Measurements from ENCODE around the gene PTPRE.

Gene PTPRE

DNA sequence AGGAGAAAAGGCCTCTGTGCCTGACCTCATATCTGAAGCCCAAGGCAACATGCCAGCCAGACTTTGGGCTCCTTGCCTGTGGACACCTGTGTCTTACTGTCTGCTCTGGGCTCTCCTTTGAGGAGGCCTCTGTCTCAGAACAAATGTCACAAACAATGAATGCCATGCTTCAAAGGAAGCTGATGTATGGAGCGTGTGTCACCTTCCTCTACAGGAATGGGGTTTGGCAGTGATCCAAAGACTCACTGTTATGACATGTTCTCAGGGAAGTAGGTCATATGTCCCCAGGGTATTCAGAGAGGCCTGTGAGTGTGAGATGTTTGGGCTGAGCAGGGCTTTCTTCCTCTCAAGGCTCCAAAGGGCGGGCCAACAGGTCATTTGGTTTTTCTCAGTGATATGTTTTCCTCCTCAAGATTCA is 38.4 kb downstream of the PTPRE start (continued):
- TF ChIP-seq, protein P1, sequence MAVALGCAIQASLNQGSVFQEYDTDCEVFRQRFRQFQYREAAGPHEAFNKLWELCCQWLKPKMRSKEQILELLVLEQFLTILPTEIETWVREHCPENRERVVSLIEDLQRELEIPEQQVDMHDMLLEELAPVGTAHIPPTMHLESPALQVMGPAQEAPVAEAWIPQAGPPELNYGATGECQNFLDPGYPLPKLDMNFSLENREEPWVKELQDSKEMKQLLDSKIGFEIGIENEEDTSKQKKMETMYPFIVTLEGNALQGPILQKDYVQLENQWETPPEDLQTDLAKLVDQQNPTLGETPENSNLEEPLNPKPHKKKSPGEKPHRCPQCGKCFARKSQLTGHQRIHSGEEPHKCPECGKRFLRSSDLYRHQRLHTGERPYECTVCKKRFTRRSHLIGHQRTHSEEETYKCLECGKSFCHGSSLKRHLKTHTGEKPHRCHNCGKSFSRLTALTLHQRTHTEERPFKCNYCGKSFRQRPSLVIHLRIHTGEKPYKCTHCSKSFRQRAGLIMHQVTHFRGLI (tag by site-specific recombination; IDR thresholded peaks at IDR 0.05) = peak; percentile 55; the same call in 1 of the 2 replicates
- TF ChIP-seq ZNF398 (tag by site-specific recombination; IDR thresholded peaks at IDR 0.05) (no peak), ZNF132 (tag by site-specific recombination; IDR thresholded peaks at IDR 0.05; ENCODE audit: borderline replicate concordance) (no peak)

DNA sequence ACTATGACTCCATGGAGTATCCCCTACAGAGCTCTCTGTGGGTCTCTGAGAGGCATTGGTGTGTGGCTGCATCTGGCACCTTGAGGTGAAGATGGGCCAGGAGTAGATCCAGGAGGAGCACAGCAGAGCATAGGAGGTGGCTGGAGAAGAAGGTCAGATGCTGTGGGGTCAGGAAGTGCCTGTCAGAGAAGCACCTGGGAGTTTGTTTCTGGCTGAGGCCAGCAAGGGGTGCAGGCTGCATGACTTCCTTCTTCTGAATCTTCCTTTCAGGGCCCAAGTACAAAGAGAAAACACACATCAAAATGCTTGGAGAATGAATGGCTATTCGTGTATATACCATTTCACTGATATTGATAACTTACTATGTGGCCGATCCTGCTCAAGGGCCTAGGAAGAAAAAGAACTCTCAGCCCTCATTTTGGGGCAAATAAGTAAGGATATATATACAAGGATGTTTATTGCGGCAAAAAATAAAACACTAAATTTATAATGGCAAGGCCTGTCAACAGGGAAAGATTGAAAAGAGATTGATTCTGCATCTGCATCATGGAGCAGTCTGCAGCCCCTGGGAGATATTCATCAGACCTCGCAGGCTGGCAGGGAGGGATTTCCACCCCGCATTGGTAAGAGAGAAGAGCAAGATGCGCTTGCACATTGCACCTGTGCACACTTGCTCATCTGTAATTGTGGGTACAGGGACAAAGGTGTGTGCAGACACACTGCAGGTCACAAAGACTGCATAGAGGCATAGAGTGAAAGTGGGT is 39.2 kb downstream of the PTPRE start:
- Histone ChIP-seq H3K36me3 (ENCODE audit: control insufficient read depth in 2 of 2, insufficient read depth in 1 of 2, low read length in 2 of 2) (no peaks in the 10 kb centered on the region), H3K9me3 (ENCODE audit: control insufficient read depth, insufficient read depth, low read depth, low read length) (no peaks in the 10 kb centered on the region), H3K4me1 (ENCODE audit: control insufficient read depth, insufficient read depth, low read length) (no peaks in the 10 kb centered on the region; the same call in 1 of the 2 replicates), H3K4me3 (ENCODE audit: low read depth, low read length) (no peak overlapping the region), H3K27ac (ENCODE audit: extremely low read depth, low read depth, low read length) (no peak overlapping the region)
- TF ChIP-seq ZNF544 (tag by site-specific recombination; IDR thresholded peaks at IDR 0.05) (no peak), ZNF138 (tag by site-specific recombination; IDR thresholded peaks at IDR 0.05; ENCODE audit: borderline replicate concordance) (no peak), ZSCAN18 (tag by site-specific recombination; IDR thresholded peaks at IDR 0.05) (no peak), ZNF558 (tag by site-specific recombination; IDR thresholded peaks at IDR 0.05) (no peak), ZNF266 (tag by site-specific recombination; IDR thresholded peaks at IDR 0.05; ENCODE audit: low read depth) (no peak), ZNF48 (tag by site-specific recombination; IDR thresholded peaks at IDR 0.05) (no peak), ZXDB (tag by site-specific recombination; IDR thresholded peaks at IDR 0.05) (no peak), ZNF670 (tag by site-specific recombination; IDR thresholded peaks at IDR 0.05; ENCODE audit: low read depth) (no peak), ZNF239 (tag by site-specific recombination; IDR thresholded peaks at IDR 0.05) (no peak), ZFP69B (tag by site-specific recombination; IDR thresholded peaks at IDR 0.05) (no peak), ZNF132 (tag by site-specific recombination; IDR thresholded peaks at IDR 0.05; ENCODE audit: borderline replicate concordance) (no peak), ZNF211 (tag by site-specific recombination; IDR thresholded peaks at IDR 0.05; ENCODE audit: low read depth) (no peak), ZNF624 (tag by site-specific recombination; IDR thresholded peaks at IDR 0.05) (no peak), SCRT2 (tag by site-specific recombination; IDR thresholded peaks at IDR 0.05) (no peak)
- TF ChIP-seq, protein P2, sequence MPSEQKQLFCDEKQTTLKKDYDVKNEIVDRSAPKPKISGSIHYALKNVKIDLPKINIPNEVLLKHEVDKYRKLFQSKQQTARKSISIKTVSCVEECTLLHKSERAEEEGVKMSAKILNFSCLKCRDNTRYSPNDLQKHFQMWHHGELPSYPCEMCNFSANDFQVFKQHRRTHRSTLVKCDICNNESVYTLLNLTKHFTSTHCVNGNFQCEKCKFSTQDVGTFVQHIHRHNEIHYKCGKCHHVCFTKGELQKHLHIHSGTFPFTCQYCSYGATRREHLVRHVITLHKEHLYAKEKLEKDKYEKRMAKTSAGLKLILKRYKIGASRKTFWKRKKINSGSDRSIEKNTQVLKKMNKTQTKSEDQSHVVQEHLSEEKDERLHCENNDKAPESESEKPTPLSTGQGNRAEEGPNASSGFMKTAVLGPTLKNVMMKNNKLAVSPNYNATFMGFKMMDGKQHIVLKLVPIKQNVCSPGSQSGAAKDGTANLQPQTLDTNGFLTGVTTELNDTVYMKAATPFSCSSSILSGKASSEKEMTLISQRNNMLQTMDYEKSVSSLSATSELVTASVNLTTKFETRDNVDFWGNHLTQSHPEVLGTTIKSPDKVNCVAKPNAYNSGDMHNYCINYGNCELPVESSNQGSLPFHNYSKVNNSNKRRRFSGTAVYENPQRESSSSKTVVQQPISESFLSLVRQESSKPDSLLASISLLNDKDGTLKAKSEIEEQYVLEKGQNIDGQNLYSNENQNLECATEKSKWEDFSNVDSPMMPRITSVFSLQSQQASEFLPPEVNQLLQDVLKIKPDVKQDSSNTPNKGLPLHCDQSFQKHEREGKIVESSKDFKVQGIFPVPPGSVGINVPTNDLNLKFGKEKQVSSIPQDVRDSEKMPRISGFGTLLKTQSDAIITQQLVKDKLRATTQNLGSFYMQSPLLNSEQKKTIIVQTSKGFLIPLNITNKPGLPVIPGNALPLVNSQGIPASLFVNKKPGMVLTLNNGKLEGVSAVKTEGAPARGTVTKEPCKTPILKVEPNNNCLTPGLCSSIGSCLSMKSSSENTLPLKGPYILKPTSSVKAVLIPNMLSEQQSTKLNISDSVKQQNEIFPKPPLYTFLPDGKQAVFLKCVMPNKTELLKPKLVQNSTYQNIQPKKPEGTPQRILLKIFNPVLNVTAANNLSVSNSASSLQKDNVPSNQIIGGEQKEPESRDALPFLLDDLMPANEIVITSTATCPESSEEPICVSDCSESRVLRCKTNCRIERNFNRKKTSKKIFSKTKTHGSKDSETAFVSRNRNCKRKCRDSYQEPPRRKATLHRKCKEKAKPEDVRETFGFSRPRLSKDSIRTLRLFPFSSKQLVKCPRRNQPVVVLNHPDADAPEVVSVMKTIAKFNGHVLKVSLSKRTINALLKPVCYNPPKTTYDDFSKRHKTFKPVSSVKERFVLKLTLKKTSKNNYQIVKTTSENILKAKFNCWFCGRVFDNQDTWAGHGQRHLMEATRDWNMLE (tag by site-specific recombination; conservative IDR thresholded peaks at IDR 0.05; ENCODE audit: low read depth) = no peak
- TF ChIP-seq, protein P3, sequence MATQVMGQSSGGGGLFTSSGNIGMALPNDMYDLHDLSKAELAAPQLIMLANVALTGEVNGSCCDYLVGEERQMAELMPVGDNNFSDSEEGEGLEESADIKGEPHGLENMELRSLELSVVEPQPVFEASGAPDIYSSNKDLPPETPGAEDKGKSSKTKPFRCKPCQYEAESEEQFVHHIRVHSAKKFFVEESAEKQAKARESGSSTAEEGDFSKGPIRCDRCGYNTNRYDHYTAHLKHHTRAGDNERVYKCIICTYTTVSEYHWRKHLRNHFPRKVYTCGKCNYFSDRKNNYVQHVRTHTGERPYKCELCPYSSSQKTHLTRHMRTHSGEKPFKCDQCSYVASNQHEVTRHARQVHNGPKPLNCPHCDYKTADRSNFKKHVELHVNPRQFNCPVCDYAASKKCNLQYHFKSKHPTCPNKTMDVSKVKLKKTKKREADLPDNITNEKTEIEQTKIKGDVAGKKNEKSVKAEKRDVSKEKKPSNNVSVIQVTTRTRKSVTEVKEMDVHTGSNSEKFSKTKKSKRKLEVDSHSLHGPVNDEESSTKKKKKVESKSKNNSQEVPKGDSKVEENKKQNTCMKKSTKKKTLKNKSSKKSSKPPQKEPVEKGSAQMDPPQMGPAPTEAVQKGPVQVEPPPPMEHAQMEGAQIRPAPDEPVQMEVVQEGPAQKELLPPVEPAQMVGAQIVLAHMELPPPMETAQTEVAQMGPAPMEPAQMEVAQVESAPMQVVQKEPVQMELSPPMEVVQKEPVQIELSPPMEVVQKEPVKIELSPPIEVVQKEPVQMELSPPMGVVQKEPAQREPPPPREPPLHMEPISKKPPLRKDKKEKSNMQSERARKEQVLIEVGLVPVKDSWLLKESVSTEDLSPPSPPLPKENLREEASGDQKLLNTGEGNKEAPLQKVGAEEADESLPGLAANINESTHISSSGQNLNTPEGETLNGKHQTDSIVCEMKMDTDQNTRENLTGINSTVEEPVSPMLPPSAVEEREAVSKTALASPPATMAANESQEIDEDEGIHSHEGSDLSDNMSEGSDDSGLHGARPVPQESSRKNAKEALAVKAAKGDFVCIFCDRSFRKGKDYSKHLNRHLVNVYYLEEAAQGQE (tag by site-specific recombination; IDR thresholded peaks at IDR 0.05) = no peak
- TF ChIP-seq, protein P4, sequence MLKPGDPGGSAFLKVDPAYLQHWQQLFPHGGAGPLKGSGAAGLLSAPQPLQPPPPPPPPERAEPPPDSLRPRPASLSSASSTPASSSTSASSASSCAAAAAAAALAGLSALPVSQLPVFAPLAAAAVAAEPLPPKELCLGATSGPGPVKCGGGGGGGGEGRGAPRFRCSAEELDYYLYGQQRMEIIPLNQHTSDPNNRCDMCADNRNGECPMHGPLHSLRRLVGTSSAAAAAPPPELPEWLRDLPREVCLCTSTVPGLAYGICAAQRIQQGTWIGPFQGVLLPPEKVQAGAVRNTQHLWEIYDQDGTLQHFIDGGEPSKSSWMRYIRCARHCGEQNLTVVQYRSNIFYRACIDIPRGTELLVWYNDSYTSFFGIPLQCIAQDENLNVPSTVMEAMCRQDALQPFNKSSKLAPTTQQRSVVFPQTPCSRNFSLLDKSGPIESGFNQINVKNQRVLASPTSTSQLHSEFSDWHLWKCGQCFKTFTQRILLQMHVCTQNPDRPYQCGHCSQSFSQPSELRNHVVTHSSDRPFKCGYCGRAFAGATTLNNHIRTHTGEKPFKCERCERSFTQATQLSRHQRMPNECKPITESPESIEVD (tag by site-specific recombination; IDR thresholded peaks at IDR 0.05) = no peak
- ChIA-PET POLR2A (no interaction called here), CTCF (no interaction called here)
